Loucy (cell line): ENCODE results near the gene SOS1.

Experiments
- H2AFZ ChIP-seq: fragments of 200-600 bp; sonication (generic); 2 replicates; pipeline ENCODE4 v1.6.0; 2016; ENCODE audit warnings: antibody characterized with exemption, mild to moderate bottlenecking, low read length, moderate library complexity
- H3F3A ChIP-seq: fragments of 200-600 bp; 2 replicates; pipeline ENCODE4 v1.6.0; 2016; ENCODE audit warnings: antibody characterized with exemption, low read depth, mild to moderate bottlenecking
- H3K27me3 ChIP-seq: fragments of 200-600 bp; sonication (generic); 2 replicates; pipeline ENCODE4 v1.6.1; 2014; ENCODE audit warnings: low read length, mild to moderate bottlenecking; ENCODE audit not compliant: insufficient read depth, poor library complexity, severe bottlenecking
- H3K36me3 ChIP-seq: fragments of 200-600 bp; sonication (generic); 2 replicates; pipeline ENCODE4 v1.6.1; 2016; ENCODE audit warnings: low read length; ENCODE audit not compliant: insufficient read depth
- H3K4me1 ChIP-seq: fragments of 200-600 bp; sonication (generic); 2 replicates; pipeline ENCODE4 v1.5.1; 2014; ENCODE audit warnings: low read length, mild to moderate bottlenecking; ENCODE audit not compliant: insufficient read depth, poor library complexity, severe bottlenecking
- H3K4me2 ChIP-seq: fragments of 200-600 bp; sonication (generic); 2 replicates; pipeline ENCODE4 v1.6.0; 2014; ENCODE audit warnings: antibody characterized with exemption, low read length, low read depth, mild to moderate bottlenecking; ENCODE audit not compliant: poor library complexity, severe bottlenecking
- H3K4me3 ChIP-seq: fragments of 200-600 bp; sonication (generic); 2 replicates; pipeline ENCODE4 v1.5.1; 2014; ENCODE audit warnings: low read length, mild to moderate bottlenecking, mixed read lengths; ENCODE audit not compliant: poor library complexity, severe bottlenecking
- H3K79me2 ChIP-seq: fragments of 200-600 bp; sonication (generic); 2 replicates; pipeline ENCODE4 v1.6.1; 2014; ENCODE audit warnings: low read length; ENCODE audit not compliant: insufficient read depth
- H3K9ac ChIP-seq: fragments of 200-600 bp; sonication (generic); 2 replicates; pipeline ENCODE4 v1.6.0; 2014; ENCODE audit warnings: mild to moderate bottlenecking, low read depth, low read length, moderate library complexity; ENCODE audit not compliant: poor library complexity, severe bottlenecking
- H3K9me2 ChIP-seq: fragments of 200-600 bp; sonication (generic); replicated peaks from 2 replicates; pipeline ENCODE4 v1.6.1; 2016; ENCODE audit warnings: low read depth, low read length, mixed read lengths
- H3K9me3 ChIP-seq: fragments of 200-600 bp; sonication (generic); 2 replicates; pipeline ENCODE4 v1.6.1; 2014; ENCODE audit warnings: mild to moderate bottlenecking, antibody characterized with exemption, low read length, low read depth; ENCODE audit not compliant: insufficient read depth
- H4K20me1 ChIP-seq: fragments of 200-600 bp; sonication (generic); 2 replicates; pipeline ENCODE4 v1.6.0; 2014; ENCODE audit warnings: antibody characterized with exemption, low read length, mild to moderate bottlenecking; ENCODE audit not compliant: insufficient read depth, poor library complexity, severe bottlenecking
- CTCF ChIP-seq: fragments of 200-600 bp; sonication (generic); conservative IDR thresholded peaks from 2 replicates; pipeline ENCODE4 v1.5.1; 2014; ENCODE audit warnings: mild to moderate bottlenecking, antibody characterized with exemption, low read length
- EZH2phosphoT487 ChIP-seq: fragments of 200-600 bp; IDR thresholded peaks from 2 replicates; pipeline ENCODE4 v1.6.1; 2018; ENCODE audit warnings: antibody characterized with exemption, mild to moderate bottlenecking, moderate library complexity, borderline replicate concordance

The SOS1 gene

GRCh38 chr2:39146630-39147029 lies 25.8 kb upstream of the SOS1 start:
- no peaks in the 10 kb centered on the region for H4K20me1 ChIP-seq
- H3K9me2 ChIP-seq = no peaks in the 10 kb centered on the region
- no peaks in the 10 kb centered on the region for H3K79me2 ChIP-seq
- H3F3A ChIP-seq = no peaks in the 10 kb centered on the region
- no peaks in the 10 kb centered on the region for H3K4me1 ChIP-seq
- TF ChIP-seq EZH2phosphoT487 = no peak
- no peak for TF ChIP-seq CTCF
- H3K4me3 ChIP-seq = no peak overlapping the region
- H3K9ac ChIP-seq = no peak overlapping the region
- no peaks in the 10 kb centered on the region for H3K9me3 ChIP-seq
- H2AFZ ChIP-seq = no peak overlapping the region
- no peaks in the 10 kb centered on the region for H3K27me3 ChIP-seq
- no peaks in the 10 kb centered on the region for H3K36me3 ChIP-seq
- H3K4me2 ChIP-seq = no peak overlapping the region

GRCh38 chr2:39145906-39146421 lies 25.1 kb upstream of the SOS1 start:
- H3K9ac ChIP-seq = no peak overlapping the region
- no peaks in the 10 kb centered on the region for H3F3A ChIP-seq
- H3K9me3 ChIP-seq = no peaks in the 10 kb centered on the region
- no peak for TF ChIP-seq CTCF
- TF ChIP-seq EZH2phosphoT487 = no peak
- H2AFZ ChIP-seq = no peak overlapping the region
- no peaks in the 10 kb centered on the region for H3K4me1 ChIP-seq
- H4K20me1 ChIP-seq = no peaks in the 10 kb centered on the region
- no peak overlapping the region for H3K4me3 ChIP-seq
- no peaks in the 10 kb centered on the region for H3K36me3 ChIP-seq
- no peaks in the 10 kb centered on the region for H3K9me2 ChIP-seq
- H3K27me3 ChIP-seq = no peaks in the 10 kb centered on the region
- H3K4me2 ChIP-seq = no peak overlapping the region
- H3K79me2 ChIP-seq = no peaks in the 10 kb centered on the region

GRCh38 chr2:39144416-39144815 lies 23.6 kb upstream of the SOS1 start:
- H3K9ac ChIP-seq = no peak overlapping the region
- H3K4me3 ChIP-seq = no peak overlapping the region
- H4K20me1 ChIP-seq = no peaks in the 10 kb centered on the region
- no peaks in the 10 kb centered on the region for H3K36me3 ChIP-seq
- TF ChIP-seq CTCF = no peak
- no peak for TF ChIP-seq EZH2phosphoT487
- H3K4me2 ChIP-seq = no peak overlapping the region
- H3K27me3 ChIP-seq = no peaks in the 10 kb centered on the region
- H3F3A ChIP-seq = no peaks in the 10 kb centered on the region
- H3K9me3 ChIP-seq = no peaks in the 10 kb centered on the region
- H3K9me2 ChIP-seq = no peaks in the 10 kb centered on the region
- H2AFZ ChIP-seq = no peak overlapping the region
- H3K4me1 ChIP-seq = peaks cover 7% of the 10 kb centered on the region
- H3K79me2 ChIP-seq = no peaks in the 10 kb centered on the region
